Retinal pigment epithelial cell (primary cell): ENCODE data around the gene GZMB.
"Not testable (repeated sequence)": the region's sequence is repeated elsewhere in the genome, so short reads cannot be mapped to it uniquely, and the experiment has no call there.

Experiments
- DNase-seq: peaks from one replicate; pipeline ENCODE4 v3.0.0-alpha.2; 2010; ENCODE audit warnings: low read depth
- H3K4me3 ChIP-seq: 2 replicates; pipeline ENCODE4 v1.5.1; 2011; ENCODE audit warnings: mild to moderate bottlenecking, low read length, control low read depth, moderate library complexity
- CTCF ChIP-seq: conservative IDR thresholded peaks from 2 replicates; pipeline ENCODE4 v1.5.1; 2011; ENCODE audit warnings: low read depth, low read length, control low read depth, inconsistent platforms

GZMB gene

GRCh38 chr14:24605435-24606190, 28.4 kb downstream of the GZMB start:
- DNase-seq: no peak
- peak; percentile 19 for TF ChIP-seq CTCF

GRCh38 chr14:24597403-24597802, 36.6 kb downstream of the GZMB start:
- no peak for TF ChIP-seq CTCF
- no peak for DNase-seq
- H3K4me3 ChIP-seq: no peak overlapping the region

More at GRCh38 chr14:24605435-24606190, 28.4 kb downstream of the GZMB start:
- no peak overlapping the region for H3K4me3 ChIP-seq

GRCh38 chr14:24595073-24595808, 38.7 kb downstream of the GZMB start:
- no peak for DNase-seq
- no peak for TF ChIP-seq CTCF
- no peak overlapping the region for H3K4me3 ChIP-seq

DNA sequence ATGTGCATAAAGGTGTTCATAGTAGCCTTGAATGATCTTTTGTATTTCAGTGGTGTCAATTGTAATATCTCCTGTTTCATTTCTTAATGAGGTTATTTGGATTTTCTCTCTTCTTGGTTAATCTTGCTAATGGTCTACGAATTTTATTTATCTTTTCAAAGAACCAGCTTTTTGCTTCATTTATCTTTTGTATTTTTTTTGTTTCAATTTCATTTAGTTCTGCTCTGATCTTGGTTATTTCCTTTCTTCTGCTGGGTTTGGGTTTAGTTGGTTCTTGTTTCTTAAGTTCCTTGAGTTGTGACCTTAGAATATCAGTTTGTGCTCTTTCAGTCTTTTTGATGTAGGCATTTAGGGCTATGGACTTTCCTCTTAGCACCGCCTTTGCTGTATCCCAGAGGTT, 43.0 kb downstream of the GZMB start:
- not testable (repeated sequence) for H3K4me3 ChIP-seq, DNase-seq

- DNase-seq, H3K4me3 ChIP-seq: not testable (repeated sequence)
Measured at GRCh38 chr14:24584402-24584801, 49.6 kb downstream of the GZMB start.
